ENCODE results near the gene AMBP.

The AMBP gene

DNA sequence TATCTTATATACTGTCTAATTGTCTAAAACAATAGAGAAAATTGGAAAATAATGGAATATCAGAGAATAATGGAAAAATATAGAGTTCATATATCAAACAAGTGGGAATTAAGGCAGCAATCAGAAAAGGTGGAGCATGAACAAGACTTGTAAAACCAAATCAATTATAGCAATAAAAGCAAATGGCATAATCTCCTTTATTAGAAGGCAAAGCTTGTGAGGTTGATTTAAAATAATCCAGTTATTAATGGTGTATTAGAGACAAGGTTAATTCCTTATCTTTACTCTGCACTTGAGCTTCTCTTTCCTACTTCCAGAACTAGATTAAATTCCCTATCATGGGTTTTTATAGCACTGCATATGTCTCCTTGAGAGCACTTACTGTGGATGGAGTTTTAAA, 64.1 kb downstream of the AMBP start:
- Histone ChIP-seq H4K20me1 (ENCODE audit: insufficient read depth, low read length) (no peaks in the 10 kb centered on the region), H3K9me2 (replicated peaks; ENCODE audit: insufficient read depth, low read length) (no peaks in the 10 kb centered on the region), H3K9me3 (replicated peaks; ENCODE audit: insufficient read depth, low read length) (no peaks in the 10 kb centered on the region), H3K79me2 (ENCODE audit: low read length) (no peaks in the 10 kb centered on the region), H3F3A (ENCODE audit: insufficient read depth, low read length) (no peaks in the 10 kb centered on the region), H2AFZ (ENCODE audit: low read length) (no peak overlapping the region), H3K36me3 (replicated peaks; ENCODE audit: insufficient read depth, low read length) (no peaks in the 10 kb centered on the region), H3K4me1 (ENCODE audit: low read length) (no peaks in the 10 kb centered on the region), H3K4me3 (ENCODE audit: low read length) (no peak overlapping the region), H3K4me2 (ENCODE audit: low read depth, low read length) (no peak overlapping the region), H3K27ac (ENCODE audit: low read length) (no peak overlapping the region), H3K27me3 (replicated peaks; ENCODE audit: insufficient read depth, low read length) (no peaks in the 10 kb centered on the region), H3K9ac (ENCODE audit: low read length) (no peak overlapping the region)
- no peak for DNase-seq
- no peak for TF ChIP-seq CTCF (IDR thresholded peaks at IDR 0.05; ENCODE audit: low read length)
- TF ChIP-seq EZH2phosphoT487 (IDR thresholded peaks at IDR 0.05; ENCODE audit: low read length) = no peak
- no peak for TF ChIP-seq EZH2 (optimal IDR thresholded peaks at IDR 0.05; ENCODE audit: low read depth, low read length)

- no peaks in the 10 kb centered on the region for H3K79me2 ChIP-seq (ENCODE audit: low read length)
These were observed 66.0 kb downstream of the AMBP start for GRCh38 chr9:114012126-114012525.

GRCh38 chr9:114011313-114011712, 66.8 kb downstream of the AMBP start:
- no peaks in the 10 kb centered on the region for H3K36me3 ChIP-seq (replicated peaks; ENCODE audit: insufficient read depth, low read length)
- no peaks in the 10 kb centered on the region for H3F3A ChIP-seq (ENCODE audit: insufficient read depth, low read length)
- no peak overlapping the region for H3K27ac ChIP-seq (ENCODE audit: low read length)
- no peak overlapping the region for H3K4me3 ChIP-seq (ENCODE audit: low read length)
- H2AFZ ChIP-seq (ENCODE audit: low read length) = no peak overlapping the region
- H3K9me2 ChIP-seq (replicated peaks; ENCODE audit: insufficient read depth, low read length) = no peaks in the 10 kb centered on the region
- H3K9me3 ChIP-seq (replicated peaks; ENCODE audit: insufficient read depth, low read length) = no peaks in the 10 kb centered on the region
- TF ChIP-seq EZH2phosphoT487 (IDR thresholded peaks at IDR 0.05; ENCODE audit: low read length) (no peak), CTCF (IDR thresholded peaks at IDR 0.05; ENCODE audit: low read length) (no peak), EZH2 (optimal IDR thresholded peaks at IDR 0.05; ENCODE audit: low read depth, low read length) (no peak)
- no peaks in the 10 kb centered on the region for H3K79me2 ChIP-seq (ENCODE audit: low read length)
- H3K4me2 ChIP-seq (ENCODE audit: low read depth, low read length) = no peak overlapping the region
- no peaks in the 10 kb centered on the region for H4K20me1 ChIP-seq (ENCODE audit: insufficient read depth, low read length)
- H3K4me1 ChIP-seq (ENCODE audit: low read length) = no peaks in the 10 kb centered on the region
- H3K27me3 ChIP-seq (replicated peaks; ENCODE audit: insufficient read depth, low read length) = no peaks in the 10 kb centered on the region
- H3K9ac ChIP-seq (ENCODE audit: low read length) = no peak overlapping the region
- no peak for DNase-seq

More at GRCh38 chr9:114012126-114012525, 66.0 kb downstream of the AMBP start:
- no peaks in the 10 kb centered on the region for H3F3A ChIP-seq (ENCODE audit: insufficient read depth, low read length)
- H2AFZ ChIP-seq (ENCODE audit: low read length) = no peak overlapping the region
- no peak overlapping the region for H3K4me2 ChIP-seq (ENCODE audit: low read depth, low read length)
- no peak overlapping the region for H3K4me3 ChIP-seq (ENCODE audit: low read length)
- no peaks in the 10 kb centered on the region for H3K36me3 ChIP-seq (replicated peaks; ENCODE audit: insufficient read depth, low read length)
- H3K27me3 ChIP-seq (replicated peaks; ENCODE audit: insufficient read depth, low read length) = no peaks in the 10 kb centered on the region
- H3K9me3 ChIP-seq (replicated peaks; ENCODE audit: insufficient read depth, low read length) = no peaks in the 10 kb centered on the region
- no peak overlapping the region for H3K9ac ChIP-seq (ENCODE audit: low read length)
- no peaks in the 10 kb centered on the region for H3K4me1 ChIP-seq (ENCODE audit: low read length)
- DNase-seq = no peak
- H3K9me2 ChIP-seq (replicated peaks; ENCODE audit: insufficient read depth, low read length) = no peaks in the 10 kb centered on the region
- TF ChIP-seq EZH2phosphoT487 (IDR thresholded peaks at IDR 0.05; ENCODE audit: low read length) (no peak), CTCF (IDR thresholded peaks at IDR 0.05; ENCODE audit: low read length) (no peak), EZH2 (optimal IDR thresholded peaks at IDR 0.05; ENCODE audit: low read depth, low read length) (no peak)
- H3K27ac ChIP-seq (ENCODE audit: low read length) = no peak overlapping the region
- H4K20me1 ChIP-seq (ENCODE audit: insufficient read depth, low read length) = no peaks in the 10 kb centered on the region

All from MM.1S (cell line).